GM19328 (cell line): Measurements from ENCODE around the gene DOCK3.
"Not testable (repeated sequence)": the region's sequence is repeated elsewhere in the genome, so short reads cannot be mapped to it uniquely, and the experiment has no call there.

Experiments
- ATAC-seq: cut with Tn5 transposase; IDR thresholded peaks from one replicate; pipeline ENCODE4 v1.9.1; 2021; ENCODE audit warnings: mild to moderate bottlenecking, moderate library complexity; ENCODE audit not compliant: unreplicated experiment

Gene DOCK3

DNA sequence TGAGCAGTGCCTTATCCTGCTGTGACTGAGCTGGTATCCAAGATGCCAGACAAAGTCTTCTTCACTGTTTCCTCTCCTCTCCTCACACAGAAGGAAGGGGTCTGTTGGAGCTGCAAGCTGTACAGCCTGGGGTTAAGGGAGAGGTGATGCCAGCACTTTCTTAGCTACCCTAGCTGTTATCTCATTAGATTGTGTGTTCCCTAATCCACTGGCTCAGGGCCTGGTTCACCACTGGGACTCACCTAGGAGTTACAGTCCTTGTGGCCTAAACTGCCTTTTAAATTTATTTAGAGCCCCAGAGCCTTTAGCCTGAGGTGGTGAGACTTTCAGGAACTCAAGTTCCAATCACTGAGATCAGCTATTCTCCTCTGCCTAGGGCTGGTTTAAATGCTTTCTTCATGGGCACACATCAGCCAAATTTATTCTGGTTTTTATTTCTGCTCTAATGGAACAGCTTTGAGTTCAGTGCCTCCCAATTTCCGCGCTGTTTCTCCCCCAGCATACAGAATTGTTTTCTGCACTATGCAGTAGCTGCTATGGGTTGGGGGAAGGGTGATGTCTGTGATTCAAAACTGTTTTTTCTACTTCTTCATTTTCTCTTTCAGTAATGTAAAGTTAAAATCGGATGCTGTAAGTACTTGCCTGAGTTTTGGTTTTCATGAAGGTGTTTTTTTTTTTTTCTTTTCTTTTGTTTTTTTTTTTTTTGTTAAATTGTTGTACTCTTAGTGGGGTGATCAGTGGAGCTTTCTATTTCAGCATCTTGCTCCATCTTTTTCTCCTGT is 198.8 kb downstream of the DOCK3 start:
- no peak for ATAC-seq

- ATAC-seq: not testable (repeated sequence)
Observed at GRCh38 chr3:50874876-50875275, 200.1 kb downstream of the DOCK3 start.

- ATAC-seq: no peak
Observed at GRCh38 chr3:50876947-50877346, 202.2 kb downstream of the DOCK3 start.

GRCh38 chr3:50882733-50883132 is 208.0 kb downstream of the DOCK3 start:
- ATAC-seq: not testable (repeated sequence)

GRCh38 chr3:50883755-50884154 is 209.0 kb downstream of the DOCK3 start:
- no peak for ATAC-seq

DNA sequence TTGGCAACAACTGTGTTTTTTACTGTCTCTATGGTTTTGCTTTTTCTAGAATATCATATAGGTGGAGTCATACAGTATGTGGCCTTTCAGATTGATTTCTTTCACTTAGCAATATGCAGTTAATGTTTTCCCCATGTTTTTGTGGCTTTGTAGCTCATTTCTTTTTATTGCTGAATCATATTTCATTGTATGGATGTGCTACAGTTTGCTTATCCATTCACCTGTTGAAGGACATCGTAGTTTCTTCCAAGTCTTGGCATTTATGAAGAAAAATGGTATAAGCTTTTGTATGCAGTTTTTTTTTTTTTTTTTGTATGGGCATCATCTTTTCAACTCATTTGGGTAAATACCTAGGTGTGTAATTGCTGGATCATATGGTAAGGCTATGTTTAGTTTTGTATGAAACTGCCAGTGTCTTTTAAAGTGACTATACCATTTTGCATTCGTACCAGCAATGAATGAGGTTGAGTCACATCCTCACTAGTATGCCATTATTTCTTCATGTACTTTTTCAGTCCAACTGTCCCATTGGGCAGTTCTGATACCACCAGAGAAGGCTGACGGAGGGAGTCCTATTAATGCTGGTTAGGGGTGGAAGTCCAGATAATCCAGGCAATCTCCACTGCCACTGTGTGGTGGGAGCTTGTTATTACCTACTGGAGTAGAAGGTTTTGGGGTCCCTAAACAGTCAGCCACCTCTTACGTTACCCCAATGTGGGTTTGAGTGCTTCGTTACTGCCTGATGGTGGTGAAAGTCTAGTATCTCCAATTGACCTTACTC is 210.5 kb downstream of the DOCK3 start:
- ATAC-seq: no peak

DNA sequence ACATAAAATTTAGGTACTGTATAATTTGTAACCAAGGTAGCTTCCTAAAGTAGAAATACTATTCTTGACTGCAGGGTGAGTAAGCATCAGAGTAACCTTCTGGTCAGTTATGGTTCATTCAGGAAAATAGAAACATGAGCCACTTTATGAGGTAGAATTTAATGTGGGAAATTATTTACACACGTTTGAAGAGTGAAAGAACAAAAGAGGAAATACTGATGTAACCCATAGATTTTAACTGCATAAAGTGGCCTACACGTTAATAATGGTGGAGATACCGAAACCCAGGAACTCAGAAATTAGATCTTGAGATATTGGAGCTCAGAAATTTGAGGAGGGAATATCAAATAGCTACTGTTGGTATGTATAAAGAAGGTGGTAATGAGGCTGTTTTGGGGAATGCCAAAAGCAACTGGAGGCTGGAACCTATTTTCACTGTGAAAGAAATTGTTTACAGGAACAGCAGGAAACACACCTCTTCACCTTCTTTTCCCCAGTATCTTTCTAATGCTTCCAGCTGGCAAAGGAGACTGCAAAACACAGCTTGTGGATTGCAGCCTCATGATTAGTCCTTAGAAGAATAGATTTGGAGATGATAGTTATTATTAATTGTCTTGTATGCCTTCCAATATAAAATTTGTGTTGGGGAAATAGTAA is 216.1 kb downstream of the DOCK3 start:
- ATAC-seq: no peak

GRCh38 chr3:50901097-50901496 is 226.4 kb downstream of the DOCK3 start:
- ATAC-seq: not testable (repeated sequence)

DNA sequence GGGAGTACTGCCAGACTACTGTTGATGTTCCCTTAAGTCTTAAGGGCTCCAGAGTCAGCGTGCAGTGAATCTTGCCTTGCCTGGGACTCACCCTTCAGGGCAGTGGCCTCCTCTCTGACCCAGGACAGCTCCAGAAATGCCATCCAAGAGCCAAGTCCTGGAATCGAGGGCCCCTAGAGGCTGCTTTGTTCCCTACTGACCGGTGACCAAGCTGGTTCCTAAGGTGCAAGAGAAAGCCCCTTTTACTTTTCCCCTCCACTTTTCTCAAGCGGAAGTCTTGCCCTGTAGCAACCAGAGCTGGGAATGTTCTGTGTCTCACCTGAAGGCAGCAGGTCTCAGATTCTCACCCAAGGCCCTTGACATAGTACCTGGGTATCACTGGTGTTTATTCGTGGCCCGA is 238.0 kb downstream of the DOCK3 start:
- ATAC-seq: no peak

DNA sequence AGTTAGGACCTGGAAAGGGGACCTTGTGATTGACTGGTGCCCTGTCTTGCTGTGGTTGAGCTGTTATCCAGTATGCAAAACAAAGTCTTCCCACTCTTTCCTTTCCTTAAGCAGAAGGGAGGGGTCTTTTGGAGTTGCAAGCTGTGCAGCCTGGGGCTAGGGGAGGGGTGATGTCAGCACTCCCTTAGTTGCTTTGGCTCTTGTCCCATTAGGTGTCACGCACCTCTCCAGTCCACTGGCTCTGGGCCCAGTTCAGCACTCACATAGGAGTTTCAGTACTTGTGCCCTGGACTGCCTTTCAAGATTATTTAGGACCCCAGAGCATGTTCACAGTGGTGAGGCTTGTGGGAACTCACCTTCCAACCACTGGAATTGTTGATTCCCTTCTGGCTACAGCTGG is 238.5 kb downstream of the DOCK3 start:
- no peak for ATAC-seq

- ATAC-seq: not testable (repeated sequence)
Observed at GRCh38 chr3:50922071-50922470, 247.3 kb downstream of the DOCK3 start.

- ATAC-seq: no peak
Observed at GRCh38 chr3:50923955-50924354, 249.2 kb downstream of the DOCK3 start.

DNA sequence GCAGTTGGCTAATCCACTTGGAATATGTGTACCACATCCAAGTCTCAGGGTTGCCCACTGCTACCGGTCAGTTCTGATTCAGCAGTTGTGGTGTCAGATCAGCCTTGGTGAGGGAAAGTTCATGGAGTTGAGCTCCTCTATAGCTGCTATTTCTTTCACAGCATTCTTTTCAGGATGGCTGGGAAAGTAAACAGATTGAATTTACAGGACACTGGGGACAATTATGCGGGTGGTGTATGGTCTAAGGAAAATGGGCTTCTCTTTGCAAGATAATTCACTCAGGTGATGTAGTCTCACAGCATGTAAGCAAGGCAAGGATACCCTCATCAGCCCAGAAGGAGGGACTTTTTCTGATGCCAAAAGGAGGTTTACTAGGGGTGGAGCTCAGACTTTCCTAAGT is 249.9 kb downstream of the DOCK3 start:
- no peak for ATAC-seq

GRCh38 chr3:50926868-50927267 is 252.1 kb downstream of the DOCK3 start:
- no peak for ATAC-seq

DNA sequence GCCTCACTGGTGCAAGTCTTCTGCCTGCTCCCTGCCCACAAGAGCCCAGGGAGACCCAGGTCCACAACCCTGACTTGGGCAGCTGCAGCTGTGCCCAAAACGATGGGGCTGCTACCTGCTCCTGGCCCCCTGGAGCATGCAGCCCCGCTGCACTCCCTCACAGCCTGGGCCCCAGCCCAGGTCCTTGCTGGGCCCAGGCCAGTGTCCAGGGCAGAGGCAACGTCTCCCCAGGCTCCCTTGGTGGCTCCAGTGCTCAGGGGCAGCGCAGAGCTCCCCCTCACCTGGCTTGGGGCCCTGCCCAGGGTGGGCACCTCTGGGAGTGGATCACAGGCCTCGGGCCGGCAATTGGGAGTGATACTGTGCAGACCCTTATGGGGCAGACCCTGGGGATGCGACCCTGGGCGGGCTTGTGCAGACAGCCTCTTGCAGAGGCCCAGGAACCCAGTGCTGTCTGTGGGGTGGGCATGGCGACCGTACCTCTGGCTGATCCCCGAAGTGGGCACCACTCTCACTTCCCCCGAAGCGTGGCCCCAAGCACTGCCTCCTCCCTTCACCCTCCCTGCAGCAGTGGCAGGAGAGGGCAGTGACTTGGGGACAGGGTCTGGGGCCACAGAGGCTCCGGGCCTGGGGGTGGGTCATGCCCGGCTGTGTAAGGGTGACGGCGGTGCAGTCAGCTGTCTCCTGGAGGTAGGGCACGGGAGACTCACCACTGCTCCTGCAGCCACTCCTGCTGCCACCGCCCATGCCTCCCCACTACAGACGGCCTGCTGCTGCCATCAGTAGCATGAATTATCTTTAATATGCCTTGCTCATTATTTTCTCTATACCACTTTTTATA is 255.9 kb downstream of the DOCK3 start:
- ATAC-seq: no peak

- not testable (repeated sequence) for ATAC-seq
Observed at GRCh38 chr3:50932918-50933317, 258.2 kb downstream of the DOCK3 start.

- no peak for ATAC-seq
Observed at GRCh38 chr3:50936389-50936788, 261.7 kb downstream of the DOCK3 start.

GRCh38 chr3:50947419-50947818 is 272.7 kb downstream of the DOCK3 start:
- no peak for ATAC-seq

GRCh38 chr3:50950591-50950990 is 275.9 kb downstream of the DOCK3 start:
- ATAC-seq: no peak

DNA sequence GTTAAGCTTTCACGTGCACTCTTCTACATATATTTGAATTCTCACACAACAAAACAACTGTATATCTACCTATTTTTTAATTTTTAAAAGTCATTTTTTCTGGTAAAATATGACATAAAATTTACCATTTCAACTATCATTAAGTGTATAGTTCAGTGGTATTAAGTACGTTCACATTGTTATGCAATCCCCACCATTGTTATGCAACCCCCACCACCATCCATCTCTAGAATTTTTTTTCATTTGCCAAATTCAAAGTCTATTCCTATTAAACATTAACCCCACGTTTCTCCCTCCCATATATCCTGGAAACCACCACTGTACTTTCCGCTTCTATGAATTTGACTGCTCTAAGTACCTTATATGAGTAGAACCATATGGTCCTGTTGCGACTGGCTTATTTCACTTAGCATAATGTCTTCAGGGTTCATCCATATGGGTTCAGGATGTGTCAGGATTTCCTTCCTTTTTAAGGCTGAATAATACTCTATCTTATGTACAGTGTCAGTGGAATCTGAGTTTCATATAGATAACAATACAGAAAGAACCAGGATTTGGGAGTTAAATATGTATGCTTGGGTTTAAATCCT is 279.2 kb downstream of the DOCK3 start:
- ATAC-seq: no peak
